MM.1S (cell line): ENCODE measurements around the gene MYF6.

Source experiments
- CTCF ChIP-seq: fragments of 300-600 bp; sonication (generic); IDR thresholded peaks from 2 replicates; pipeline ENCODE4 v1.5.1; 2016; ENCODE audit warnings: antibody characterized with exemption, low read length, mixed read lengths
- EZH2 ChIP-seq: fragments of 300-600 bp; sonication (generic); optimal IDR thresholded peaks from 2 replicates; pipeline ENCODE3; 2017; ENCODE audit warnings: low read depth, mild to moderate bottlenecking, antibody characterized with exemption, low read length, mixed read lengths

GRCh38 chr12:80697270-80697887 is 10.1 kb upstream of the MYF6 start:
- TF ChIP-seq EZH2 = no peak
- TF ChIP-seq CTCF = no peak
